NCI-H2029 treated with DMSO at 0.1 percent for 48 hours (cell line): ENCODE results near the gene CAMTA2.

Experiments
- DNase-seq: peaks from one replicate; lab custom pipeline; 2025; lab: John Stamatoyannopoulos, UW

CAMTA2 gene

GRCh38 chr17:5002121-5002788, 14.8 kb upstream of the CAMTA2 start:
- DNase-seq, result no peak

- DNase-seq, result no peak
These were observed 12.8 kb upstream of the CAMTA2 start for GRCh38 chr17:5000237-5000639.

- DNase-seq, result no peak
These were observed 12.1 kb upstream of the CAMTA2 start for GRCh38 chr17:4999430-5000093.

GRCh38 chr17:4998732-4999429, 11.4 kb upstream of the CAMTA2 start:
- DNase-seq, result no peak

GRCh38 chr17:4998027-4998731, 10.7 kb upstream of the CAMTA2 start:
- DNase-seq, result no peak

- peak; percentile 33 for DNase-seq
These were observed 10.0 kb upstream of the CAMTA2 start, which contains the start of the genes INCA1 and KIF1C for GRCh38 chr17:4997302-4998026. Gene INCA1, minus strand, starts transcription at chr17:4997522. Its CDS starts 3,085 bp downstream, at chr17:4994437. Gene KIF1C, plus strand, starts transcription at chr17:4997950. Its CDS starts 2,297 bp downstream, at chr17:5000247.

- DNase-seq, result no peak
These were observed 6.7 kb upstream of the CAMTA2 start for GRCh38 chr17:4994081-4994595.

GRCh38 chr17:4987767-4988567, 492 bp upstream of the CAMTA2 start:
- DNase-seq, result no peak

- no peak for DNase-seq
These were observed 1.1 kb downstream of the CAMTA2 start for GRCh38 chr17:4986403-4986802.

- no peak for DNase-seq
These were observed 5.2 kb downstream of the CAMTA2 start for GRCh38 chr17:4982305-4982704.

- DNase-seq, result peak; percentile 2
These were observed 6.7 kb downstream of the CAMTA2 start for GRCh38 chr17:4980644-4981216.

- DNase-seq, result no peak
These were observed 8.7 kb downstream of the CAMTA2 start for GRCh38 chr17:4978726-4979125.

- no peak for DNase-seq
These were observed 13.3 kb downstream of the CAMTA2 start for GRCh38 chr17:4974115-4974670.

GRCh38 chr17:4973256-4974114, 14.0 kb downstream of the CAMTA2 start:
- DNase-seq, result no peak

- no peak for DNase-seq
These were observed 14.7 kb downstream of the CAMTA2 start for GRCh38 chr17:4972752-4973151.

- no peak for DNase-seq
These were observed 15.2 kb downstream of the CAMTA2 start for GRCh38 chr17:4972322-4972721.

- no peak for DNase-seq
These were observed 15.6 kb downstream of the CAMTA2 start for GRCh38 chr17:4971826-4972225.

GRCh38 chr17:4970273-4970672, 17.2 kb downstream of the CAMTA2 start:
- DNase-seq, result no peak
